C4-2B (cell line): ENCODE measurements around the gene ADA.

Experiments
- CTCF ChIP-seq: fragments of 450-650 bp; conservative IDR thresholded peaks from 2 replicates; pipeline ENCODE4 v1.5.1; 2017; ENCODE audit warnings: mild to moderate bottlenecking
- ZFX ChIP-seq: fragments of 450-650 bp; IDR thresholded peaks from 2 replicates; pipeline ENCODE4 v1.6.1; 2017

GRCh38 chr20:44644230-44644617, 7.3 kb downstream of the ADA start:
- TF ChIP-seq CTCF, result no peak
- no peak for TF ChIP-seq ZFX
